DOHH2 (cell line): ENCODE measurements around the gene HMX3.

Experiments
- CTCF ChIP-seq: fragments of 200-600 bp; sonication (generic); IDR thresholded peaks from one replicate; pipeline ENCODE4 v1.5.1; 2014; ENCODE audit warnings: antibody characterized with exemption, mild to moderate bottlenecking, low read depth, low read length; ENCODE audit not compliant: poor library complexity, severe bottlenecking
- EZH2phosphoT487 ChIP-seq: fragments of 200-600 bp; sonication (generic); IDR thresholded peaks from 2 replicates; pipeline ENCODE4 v1.6.1; 2017; ENCODE audit warnings: borderline replicate concordance, mild to moderate bottlenecking, antibody characterized with exemption, low read length, moderate library complexity, mixed read lengths

DNA sequence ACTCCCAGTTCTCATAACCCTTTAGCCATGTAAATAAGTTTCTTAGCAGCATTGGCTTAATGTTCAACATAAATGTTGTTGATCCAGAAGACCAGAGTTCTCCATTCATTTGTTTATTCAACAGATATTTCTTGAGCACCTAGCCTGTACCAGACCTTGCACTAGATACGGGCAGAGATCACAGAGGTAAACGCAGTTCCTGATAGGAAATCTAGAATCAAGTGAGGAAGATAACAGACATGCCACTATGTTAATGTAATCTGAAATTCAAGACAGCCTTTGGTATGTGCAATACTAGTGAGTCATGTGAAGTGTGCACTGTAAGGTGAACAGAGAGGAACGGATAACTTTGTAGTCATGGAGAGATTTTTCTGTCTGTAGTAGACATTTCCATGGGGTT lies 21.4 kb downstream of the HMX3 start:
- no peak for TF ChIP-seq EZH2phosphoT487
- TF ChIP-seq CTCF, result no peak
